Stimulated activated CD4-positive, alpha-beta T cell treated with anti-CD3 and anti-CD28 coated beads, Interleukin-15, amount 100 ng/mL, for 48 hours (primary cell): ENCODE results near the gene EHD1.

Source experiments
- DNase-seq, 2 donors: peaks; one replicate each; pipeline ENCODE4 v3.0.0-alpha.2; 2020; ENCODE audit warnings: low read depth in 2 of 2

Gene EHD1

DNA sequence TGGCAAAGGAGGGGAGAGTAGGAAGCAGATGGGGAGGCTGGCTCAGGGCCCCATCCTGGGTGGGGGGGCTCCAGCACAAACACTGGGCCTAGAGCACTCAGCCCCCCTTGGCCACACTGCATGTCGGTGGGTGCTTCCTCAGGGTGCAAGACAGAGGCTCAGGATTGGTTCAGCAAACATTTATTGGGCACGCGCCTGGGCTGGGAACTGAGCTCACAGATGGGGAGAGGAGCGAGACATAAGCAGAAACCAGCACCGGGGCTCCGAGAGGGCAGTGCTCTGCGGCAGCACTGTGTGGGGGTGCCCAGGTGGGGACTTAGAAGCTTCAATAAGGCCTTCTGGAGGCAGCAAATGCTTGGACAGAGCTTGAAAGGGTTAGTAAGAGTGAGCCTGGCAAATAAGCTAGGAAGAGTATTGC is 12.1 kb upstream of the EHD1 start:
- DNase-seq, result no peak

DNA sequence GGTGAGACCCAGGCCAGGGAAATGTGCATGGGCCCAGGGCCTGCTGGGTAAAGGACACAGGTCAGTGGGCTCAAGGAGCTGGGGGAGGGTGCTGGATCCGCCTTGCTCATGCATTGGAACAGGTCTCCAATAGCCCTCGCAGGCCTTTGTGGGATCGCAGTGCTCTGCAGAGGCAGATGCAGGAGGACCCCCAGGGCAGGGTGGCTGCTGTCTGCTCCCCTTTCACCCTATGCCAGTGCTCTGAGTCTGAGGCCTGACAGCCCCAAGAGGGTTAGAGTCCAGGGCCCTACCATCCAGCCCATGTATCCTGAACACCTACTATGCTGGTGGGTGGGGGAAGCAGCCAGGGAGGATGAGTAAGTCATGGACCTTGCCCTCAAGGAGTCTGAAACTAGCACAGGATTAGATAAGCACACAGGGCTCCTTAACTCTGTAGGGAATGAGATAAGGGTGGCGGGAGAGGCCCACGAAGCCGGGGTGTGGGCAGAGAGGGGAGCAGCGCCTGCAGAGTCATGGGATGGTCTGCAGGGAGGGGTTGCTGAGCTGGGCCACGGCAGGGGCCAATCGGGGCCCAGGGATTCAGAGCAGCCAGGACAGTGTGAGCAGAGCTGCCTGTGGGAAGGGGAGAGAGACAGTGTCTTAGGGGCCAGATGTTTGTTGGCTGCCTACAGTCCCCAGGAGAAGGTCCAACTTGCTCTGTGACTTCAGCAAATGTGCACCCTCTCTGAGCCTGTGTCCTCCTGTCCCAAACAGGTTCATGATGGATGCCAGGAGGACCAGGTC is 10.5 kb upstream of the EHD1 start:
- no peak for DNase-seq

DNA sequence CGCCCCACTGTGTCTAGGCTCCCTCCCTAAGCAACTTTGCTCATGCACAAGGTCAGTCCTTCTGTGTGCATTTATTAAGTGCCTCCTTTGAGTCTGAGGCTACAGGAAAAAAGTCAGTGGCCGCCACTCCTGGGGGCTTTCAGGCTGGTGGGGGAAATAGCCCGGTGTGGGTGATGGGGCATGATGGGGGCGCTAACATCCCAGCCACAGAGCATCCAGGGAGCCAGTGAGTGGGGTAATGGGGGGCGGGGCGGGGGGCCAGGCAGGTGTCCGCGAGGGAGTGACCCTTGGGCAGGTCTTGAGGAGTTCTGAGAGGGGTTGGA is 9.9 kb upstream of the EHD1 start:
- DNase-seq, result no peak

DNA sequence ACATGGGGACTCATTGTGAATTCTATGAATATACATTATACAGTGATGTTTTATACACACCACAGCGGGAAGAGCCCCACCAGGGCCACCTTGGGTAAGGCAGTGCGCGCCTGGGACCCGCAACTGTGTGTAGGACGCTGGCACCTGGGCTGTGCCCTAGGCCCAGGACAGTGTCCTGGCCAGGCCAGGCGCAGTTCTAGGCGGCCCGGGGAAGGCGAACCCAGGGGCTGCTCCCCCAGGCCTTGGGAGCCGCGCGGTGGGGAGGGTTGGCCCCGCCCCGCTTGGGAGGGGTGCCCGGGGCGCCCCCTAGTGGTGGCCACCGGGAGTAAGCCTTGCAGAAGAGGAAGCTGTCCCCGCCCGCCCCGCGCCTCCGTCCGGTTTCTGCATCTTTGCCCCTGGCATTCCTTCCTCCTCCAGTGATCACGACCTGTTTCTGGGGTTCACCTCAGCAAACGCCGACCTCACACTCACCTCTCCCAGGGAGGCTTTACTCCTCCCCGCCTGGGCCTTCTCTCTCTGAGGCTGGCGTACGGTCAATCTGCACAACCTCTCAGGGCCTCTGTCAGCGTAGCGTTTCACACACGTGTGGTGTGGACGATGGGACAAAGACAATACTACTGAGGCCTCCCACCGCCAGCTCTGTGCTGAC is 9.5 kb upstream of the EHD1 start:
- peak; percentile 69 to 79 for DNase-seq

DNA sequence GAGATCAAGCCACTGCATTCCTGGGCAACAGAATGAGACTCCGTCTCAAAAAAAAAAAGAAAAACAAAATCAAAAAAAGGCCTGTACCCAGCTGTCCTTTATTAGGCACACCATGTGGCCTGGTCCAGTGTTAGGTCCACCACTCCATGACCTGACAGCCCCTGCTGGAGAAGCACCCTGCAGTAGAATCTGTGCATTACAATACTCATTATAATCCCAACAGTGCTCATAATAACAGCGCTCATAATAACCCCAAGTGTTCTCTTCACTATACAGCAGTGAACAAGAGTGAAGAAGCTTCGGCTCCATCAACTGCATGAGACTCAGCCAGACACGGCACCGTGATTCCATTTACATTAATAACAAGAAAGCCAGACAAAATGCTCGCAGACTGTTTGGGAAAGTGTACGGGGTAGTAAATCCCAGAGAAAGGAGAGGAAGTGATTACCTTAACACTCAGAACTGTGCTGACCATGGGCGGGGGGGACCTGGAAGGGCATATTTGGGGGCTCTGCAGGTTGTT is 8.9 kb upstream of the EHD1 start:
- DNase-seq, result no peak

DNA sequence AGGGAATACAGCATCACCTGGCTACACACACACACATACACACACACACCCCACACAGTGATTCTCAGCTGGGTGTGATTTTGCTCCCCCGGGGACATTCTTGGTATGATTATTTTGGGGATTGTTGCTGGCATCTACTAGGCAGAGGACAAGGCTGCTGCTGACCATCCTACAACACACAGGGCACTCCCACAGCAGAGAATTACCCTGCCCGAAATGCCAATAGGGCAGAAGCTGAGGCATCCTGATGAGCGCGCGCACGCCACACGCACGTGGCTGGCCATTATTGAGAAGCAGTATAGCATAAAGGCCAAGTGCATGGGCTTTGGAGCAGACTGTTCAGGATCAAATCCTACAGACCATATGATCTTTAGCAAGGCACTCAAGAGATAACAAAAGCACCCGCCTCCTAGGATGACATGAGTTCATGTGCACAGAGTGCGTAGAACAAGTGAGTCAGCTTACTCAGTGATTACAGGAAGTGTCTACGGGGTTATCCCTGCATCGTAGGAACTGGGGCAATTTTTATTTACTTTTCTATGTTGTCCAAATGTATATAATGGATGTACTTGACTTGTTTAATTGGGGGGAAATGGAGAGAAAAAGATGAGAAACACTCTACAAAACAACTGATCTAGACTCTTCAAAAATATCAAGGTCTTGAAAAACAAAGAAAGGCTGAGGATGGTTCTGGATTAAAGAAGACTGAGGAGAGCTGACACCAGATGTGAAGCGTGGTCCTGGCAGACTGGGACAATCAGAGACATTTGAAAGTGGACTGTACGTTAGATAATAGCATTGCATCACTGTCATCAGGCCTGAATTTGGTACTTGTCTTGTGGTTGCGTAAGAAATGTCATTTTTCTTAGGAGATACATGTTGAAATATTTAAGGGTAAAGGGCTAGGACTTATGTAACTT is 7.2 kb upstream of the EHD1 start:
- DNase-seq, result no peak

DNA sequence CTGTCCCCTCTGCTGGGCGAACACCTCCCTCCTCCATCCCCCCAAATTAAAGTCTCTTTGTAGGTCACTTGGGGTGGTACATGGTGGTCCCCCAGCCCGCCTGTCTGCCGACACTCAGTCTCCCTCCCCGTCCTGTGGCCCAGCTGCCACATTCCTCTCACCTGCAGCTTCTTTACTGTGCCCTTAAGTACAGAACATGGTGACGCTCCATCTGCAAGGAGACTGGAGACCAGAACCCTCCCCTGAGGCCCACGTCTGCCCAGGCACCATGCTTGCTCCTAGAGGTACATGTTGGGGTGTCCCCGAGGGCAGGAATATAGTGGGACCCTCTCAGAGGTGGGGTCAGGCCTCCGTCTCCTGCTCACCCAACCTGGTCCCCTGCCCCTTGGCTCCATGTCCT is 5.6 kb upstream of the EHD1 start:
- DNase-seq, result no peak

DNA sequence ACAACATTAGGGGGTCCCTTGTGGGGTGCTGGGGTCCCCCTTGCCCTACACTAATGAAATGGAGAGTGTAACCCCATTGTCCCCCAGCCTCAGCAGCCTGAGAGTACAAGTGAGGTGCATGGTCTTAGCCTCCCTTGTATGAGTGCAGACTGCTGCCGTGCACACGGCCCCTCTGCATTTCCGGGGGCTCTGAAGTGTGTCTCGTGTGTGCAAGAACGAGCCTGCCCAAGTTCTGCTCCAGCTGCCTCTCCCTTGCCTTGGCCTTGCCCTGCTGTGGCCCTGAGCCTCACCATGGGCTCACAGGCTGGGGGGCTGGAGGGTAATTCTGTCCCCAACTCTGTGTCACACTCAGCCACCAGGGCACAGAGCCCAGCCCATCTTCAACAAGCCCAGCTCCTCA is 5.2 kb upstream of the EHD1 start:
- no peak for DNase-seq

DNA sequence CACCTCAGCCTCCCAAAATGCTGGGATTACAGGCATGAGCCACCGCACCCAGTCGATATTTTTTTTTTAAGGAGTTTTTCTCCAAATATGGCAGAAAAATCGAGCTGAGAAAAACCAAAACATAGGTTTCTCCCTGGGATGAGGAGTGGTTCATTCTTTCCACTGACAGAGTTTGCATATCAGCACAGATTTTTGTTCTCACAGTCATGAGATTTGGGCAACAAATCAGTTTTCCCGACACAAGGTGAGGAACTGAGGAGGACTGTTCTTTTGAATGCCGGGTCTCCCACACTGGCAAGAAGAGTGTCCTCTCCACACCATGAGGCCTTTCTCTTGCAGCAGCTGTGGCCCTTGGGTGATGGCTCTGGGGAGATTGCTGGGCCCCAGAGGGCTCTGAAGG is 3.8 kb upstream of the EHD1 start:
- DNase-seq, result no peak

DNA sequence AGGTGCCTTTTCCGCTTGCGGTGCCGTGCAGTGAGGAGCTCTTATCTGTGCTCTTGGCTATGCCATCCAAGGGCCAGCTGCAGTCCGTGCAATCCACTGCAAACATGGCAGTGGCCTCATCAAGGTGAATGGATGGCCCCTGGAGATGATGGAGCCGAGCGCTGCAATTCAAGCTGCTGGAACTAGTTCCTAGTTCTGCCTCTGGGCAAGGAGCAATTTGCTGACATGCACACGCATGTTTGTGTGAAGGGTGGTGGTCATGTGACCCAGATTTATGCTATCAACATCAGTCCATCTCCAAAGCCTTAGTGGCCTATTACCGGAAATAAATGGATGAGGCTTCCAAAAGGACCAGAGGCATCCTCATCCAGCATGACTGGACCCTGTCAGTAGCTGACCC is 3.1 kb upstream of the EHD1 start:
- no peak for DNase-seq

DNA sequence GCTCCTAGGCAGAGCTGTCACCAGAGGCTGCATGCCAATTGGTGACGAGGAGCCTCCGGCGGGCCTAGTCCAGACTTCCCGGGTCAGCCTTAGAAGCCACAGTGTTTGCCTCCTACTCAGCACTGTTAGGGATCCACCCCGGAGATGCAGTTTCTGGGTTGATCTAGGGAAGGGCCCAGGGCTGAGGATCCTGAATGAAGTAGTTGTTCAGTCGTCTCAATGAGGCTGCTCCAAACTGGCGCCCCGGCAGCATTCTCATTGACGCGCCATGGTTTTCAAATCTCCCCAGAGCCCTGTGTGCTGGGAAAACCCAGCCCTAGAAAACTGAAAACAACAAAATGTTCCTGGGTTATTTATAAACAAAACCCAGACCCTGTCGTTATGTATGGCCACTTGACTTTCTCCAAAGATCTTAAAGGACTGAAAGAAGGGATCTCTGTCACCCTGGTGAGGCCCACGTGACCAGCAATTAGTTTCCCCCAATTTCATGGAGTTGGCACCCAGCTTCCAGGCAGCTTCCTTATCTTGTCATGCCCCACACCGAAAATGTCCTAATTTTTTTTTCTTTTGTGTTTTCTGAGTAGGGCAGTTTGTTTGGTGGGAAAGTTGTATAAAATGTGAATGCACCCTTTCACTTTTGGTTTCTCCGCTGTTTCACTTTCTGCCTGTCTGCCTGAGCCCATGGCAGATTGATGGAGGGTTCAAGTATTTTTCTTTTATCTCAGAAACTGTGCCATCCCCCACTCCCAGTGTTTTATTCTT is 2.0 kb upstream of the EHD1 start:
- no peak for DNase-seq

DNA sequence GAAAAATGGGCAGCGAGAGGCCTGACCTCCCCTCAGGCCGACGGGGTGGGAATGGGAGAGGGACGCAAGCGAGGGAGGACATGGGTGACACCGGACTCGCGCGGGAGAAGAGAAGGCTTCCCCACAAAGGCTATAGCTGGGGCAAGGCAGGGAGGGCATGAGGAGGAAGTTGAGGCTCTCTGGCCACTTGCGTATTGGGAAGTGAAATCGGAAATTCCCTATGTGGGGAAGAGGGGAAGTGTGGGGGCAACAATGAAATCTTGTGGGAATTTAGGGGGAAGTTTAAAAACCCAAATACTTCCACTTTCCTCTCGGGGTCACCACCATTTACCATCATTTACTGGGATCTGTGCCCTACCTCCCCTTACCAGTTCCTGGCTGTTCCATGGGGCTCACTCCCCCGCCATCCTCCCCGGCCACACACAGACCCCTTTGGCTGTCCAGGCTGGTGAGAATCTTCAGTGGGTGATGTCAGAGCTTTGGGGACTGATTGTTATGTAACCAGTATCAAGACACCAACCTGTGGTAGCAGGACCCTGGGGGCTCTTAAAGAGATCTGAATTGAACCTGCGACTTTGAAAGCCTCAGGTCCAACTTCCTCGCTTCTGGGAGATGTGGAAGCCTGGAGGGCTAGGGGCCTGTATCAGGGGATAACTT is 951 bp upstream of the EHD1 start:
- DNase-seq, result no peak

DNA sequence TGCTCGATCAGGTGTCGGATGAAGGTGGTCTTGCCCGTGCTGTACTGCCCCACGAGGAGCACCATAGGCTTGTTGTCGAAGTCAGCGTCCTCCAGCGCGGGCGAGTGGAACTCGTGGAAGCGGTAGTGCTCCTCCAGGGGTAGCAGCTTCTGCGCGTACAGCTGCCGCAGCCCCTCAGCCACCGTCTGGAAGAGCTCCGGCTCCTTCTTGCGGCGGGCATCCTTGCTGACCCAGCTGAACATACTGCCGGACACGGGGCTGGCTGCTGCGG is 263 bp downstream of the EHD1 start:
- no peak for DNase-seq

DNA sequence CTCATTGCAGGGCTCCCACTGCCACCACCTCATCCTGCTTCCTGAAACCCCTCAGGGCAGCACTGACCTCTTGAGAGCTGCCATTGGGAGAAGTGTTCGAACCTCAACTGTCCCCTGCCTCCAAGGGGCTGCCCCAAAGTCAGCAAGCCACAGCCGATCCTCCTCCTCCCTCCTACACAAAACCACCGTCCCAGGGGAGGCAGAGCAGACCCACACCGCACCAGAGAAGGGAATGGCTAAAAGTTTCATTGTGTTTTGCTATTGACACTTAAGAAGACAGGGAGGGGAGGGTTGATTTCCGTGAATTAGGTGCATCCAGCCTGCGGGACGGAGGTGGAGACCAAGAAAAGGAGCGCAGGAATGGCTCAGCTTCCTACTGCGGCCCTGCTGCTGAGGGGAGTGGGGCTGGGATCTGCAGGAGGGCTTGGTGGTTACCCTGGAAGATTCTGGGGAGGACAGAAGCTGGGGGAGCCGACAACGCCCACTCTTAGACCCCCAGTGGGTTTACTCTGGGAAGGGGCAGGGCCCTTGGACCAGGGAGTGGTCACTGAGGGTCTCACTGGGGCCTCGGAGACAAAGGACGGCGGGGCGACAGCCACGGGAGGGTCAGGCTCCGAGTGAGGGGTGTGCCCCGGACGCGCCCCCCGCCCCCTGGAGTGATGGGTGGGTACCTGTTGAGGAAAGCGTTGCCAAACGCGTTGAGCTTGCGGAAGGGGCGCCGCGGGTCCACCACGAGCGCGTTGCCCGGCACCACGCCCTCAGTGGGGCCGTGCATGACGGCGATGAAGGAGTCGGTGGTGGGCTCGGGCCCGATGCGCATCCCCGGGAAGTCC is 815 bp downstream of the EHD1 start:
- DNase-seq, result no peak

DNA sequence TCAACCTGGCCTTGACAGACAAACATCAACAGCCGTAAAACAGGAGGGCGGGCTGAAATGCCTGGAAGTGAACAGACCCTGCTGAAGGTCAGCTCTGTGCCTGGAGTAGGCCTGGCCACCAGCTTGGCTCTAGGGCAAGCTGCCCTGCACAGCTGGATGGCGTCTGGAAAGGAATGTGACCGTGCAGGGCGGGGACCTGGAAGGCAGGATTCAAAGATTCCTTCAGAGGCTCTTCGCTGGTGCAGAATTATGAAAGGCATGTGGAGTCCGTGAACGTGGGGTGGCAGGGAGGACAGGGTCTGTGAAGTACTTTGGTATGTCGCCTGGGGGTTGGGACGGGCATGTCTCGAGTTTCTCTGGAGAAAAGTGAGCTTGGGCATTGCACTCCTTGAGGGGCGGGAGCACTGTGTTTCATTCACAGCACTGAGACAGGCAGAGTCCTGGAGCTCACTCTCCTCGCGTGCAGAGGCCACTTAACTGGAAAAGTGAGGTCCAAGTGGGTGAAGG is 1.5 kb downstream of the EHD1 start:
- DNase-seq, result no peak

DNA sequence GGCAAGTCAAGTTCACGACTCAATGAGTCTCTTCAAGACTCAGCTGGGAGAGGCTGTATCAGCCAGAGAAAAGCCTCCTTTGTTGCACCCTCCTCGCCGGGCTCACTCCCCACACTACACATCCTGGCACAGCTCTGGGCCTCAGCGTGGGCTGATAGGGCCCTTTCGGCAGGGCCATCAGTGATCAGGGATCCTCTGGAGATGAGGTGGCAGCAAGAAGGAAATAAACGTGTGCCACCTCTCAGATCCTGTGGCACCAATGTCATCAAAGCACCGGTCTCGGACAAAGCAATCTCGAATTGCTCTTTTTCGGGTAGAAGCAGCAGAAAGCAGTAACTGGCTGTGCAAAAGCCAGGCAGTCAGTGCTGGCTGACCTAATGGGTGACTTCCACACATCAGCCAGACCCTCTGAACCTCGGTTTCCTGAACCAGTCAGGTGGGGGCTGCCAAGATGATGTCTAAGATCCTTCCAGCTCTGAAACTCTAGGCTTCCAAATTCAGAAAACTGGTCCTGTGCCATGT is 2.1 kb downstream of the EHD1 start:
- DNase-seq, result no peak

DNA sequence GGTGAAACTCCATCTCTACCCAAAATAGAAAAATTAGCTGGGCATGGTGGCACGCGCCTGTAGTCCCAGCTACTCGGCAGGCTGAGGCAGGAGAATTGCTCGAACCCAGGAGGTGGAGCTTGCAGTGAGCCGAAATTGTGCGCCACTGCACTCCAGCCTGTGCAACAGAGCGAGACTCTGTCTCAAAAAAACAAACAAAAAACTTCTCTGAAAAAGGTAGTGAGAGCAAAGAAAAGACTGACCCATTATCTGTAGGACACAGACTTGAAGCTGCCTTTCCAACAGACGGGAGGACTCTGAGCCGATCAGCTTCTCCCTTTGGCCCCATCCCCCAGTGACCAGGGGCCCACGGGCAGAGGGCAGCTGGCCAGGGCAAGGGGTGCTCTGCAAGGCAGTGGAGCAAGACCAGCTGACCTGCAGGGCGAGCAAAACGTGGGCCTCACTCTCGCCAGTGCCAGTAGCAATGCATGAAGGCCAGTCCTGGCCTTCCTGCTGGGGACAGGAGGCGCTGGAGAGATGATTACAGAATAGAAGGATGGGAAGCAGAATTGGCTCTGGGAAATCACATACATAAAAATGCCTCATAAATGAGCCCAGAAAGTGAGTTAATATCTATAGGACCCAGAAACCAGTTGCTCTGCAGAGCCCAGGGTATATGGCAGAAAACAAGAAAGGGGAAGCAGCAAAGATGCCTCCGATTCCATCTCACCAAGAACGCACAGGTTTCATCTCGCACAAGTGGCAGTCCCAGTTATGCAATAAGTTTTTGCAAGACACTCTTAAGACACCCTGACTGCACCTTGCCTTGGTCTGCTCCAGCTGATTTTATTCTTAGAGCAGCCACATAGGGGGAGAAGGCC is 2.8 kb downstream of the EHD1 start:
- DNase-seq, result no peak

DNA sequence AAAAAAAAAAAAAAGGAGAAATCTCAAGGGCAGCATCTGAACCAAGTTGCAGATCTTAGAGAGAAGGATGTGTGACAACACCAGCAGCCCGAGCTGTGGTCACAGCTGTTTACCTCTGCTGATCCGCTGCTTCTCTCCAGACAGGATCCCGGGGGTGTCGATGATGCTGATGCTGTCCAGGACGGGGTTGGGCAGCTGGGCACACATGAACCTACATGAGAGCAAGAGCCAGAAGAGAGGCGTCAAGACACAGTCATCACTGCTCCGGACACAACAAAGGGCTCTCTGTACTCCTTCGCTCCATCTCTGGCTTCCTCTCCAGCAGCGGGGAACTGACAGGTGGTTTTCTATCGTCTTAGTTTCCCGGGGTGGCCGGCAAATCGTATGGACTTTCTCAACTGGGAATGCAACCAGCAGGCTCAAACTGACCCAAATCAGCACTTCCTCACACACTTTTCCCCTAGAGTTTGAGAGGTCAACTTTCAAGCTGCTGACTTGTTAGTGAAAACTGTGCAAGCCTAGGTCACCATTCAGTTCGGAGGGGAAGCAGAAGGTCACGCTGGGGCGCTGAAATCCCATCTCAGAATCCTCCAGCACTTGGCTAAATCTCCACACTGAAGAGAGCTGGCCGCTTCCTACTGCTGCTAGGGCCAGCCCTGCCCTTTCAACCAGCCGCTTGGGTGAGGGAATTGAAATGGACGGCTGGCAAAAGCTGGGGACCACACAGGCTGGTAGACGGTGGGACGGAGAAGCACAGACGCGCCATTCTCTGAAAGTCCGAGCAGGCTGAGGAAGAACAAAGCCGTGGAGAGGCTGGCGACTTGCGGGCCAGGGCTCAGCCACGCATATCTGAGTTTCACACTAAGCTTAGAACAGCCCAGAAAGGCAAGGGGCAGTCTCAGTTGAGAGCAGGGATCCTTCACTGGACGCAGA is 3.8 kb downstream of the EHD1 start:
- no peak for DNase-seq
